Measurements from ENCODE around the gene SKAP2.
A peak's percentile ranks its signal among the peaks of the same experiment; 100 is the strongest.

The SKAP2 gene

DNA sequence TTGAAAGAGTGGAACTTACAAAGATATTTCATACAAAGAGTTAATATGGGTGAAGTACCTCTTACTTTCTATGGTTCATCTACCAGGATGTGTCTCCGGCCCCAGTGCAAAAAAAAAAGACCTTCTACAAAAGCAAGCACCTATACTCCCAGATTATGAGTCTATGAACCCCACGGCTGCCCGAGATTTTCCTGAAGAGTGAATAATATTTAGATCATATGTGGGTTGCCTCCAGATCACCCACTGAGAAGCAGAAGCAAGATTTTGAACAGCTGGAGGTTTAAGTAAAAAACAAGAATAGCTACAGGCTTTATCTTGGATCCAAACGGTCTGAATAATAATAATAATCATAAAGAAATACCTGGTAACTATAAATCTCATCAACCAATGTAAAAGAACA, 207.7 kb downstream of the SKAP2 start:
- H3K4me1 ChIP-seq, result peaks cover 42% of the 10 kb centered on the region
- in situ Hi-C loops (cut with MboI; ENCODE audit: low sequenced_read_pairs), result loop anchor here (25.0 kb wide), 1 partner anchor 569 kb away; no protein-coding TSS in a partner anchor
- no peaks in the 10 kb centered on the region for H3K27me3 ChIP-seq (ENCODE audit: low read depth)
- DNase-seq (ENCODE audit: low spot score in 2 of 2), result no peak
- H3K9me3 ChIP-seq, result no peaks in the 10 kb centered on the region
- no peaks in the 10 kb centered on the region for H3K36me3 ChIP-seq (replicated peaks)
- H3K4me3 ChIP-seq, result no peak overlapping the region

DNA sequence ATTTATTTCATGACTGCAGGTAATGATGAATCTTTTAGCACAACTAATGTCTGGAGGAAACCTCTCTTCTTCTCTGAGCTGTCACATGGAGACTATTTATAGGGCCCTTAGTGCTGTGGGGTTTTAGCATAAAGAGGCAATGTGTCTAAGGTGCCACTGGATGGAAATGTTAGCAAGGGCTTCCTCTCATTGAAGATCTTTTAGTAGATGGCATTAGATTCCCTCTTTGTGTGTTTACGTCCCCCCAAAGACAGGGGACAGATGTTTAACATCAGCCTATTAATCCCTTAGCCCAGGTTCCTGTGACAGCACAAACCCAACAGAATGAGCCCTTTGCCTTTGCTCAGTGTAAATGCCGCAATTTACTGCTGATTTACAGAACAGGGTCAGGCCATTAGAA, 208.6 kb downstream of the SKAP2 start:
- no peaks in the 10 kb centered on the region for H3K27me3 ChIP-seq (ENCODE audit: low read depth)
- in situ Hi-C loops (cut with MboI; ENCODE audit: low sequenced_read_pairs), result loop anchor here (25.0 kb wide), 1 partner anchor 568 kb away; no protein-coding TSS in a partner anchor

DNA sequence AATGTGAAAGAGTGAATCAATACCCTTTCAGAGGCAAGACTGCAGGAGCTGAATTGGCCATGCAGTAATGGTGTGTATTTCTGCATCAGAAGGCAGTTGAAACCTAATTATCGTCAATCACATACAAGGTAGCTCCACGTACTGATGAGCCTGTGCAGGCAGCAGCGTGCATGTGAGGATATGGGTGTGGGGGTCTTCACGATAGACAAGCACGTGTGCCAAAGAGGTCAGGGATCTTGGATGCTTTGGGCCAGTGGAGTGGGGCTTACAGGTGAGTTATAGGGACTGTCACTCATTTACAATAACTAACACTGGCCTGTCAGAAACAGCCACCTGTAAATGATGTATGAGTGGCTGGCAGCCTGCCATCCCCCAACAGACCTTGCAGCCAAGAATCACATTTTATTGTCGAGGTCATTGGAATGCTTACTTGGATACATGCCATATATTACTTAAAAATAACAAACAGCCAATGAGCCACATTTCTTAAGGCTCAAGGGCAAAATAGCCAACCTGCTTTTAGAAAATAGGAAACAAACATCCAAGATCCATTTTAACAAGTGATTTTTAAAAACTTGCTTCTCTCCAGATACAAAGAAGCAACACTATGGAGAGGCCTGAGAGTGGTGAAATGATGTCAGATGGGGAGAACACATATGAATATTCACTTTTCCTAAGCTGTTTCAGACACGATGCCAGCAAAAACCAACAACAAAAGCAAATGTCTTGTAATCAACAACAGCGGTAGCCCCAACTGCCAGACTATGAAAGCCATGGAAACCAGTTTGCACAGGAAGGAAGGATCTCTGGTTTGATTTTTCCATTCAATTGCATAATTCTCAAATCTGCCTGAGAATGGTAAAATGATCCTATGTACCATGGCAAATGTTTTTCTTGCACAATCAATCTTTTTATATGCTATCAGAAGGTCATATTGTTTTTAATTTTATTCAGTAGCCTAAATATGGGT, 210.7 kb downstream of the SKAP2 start:
- Histone ChIP-seq H3K27me3 (ENCODE audit: low read depth) (no peaks in the 10 kb centered on the region), H3K4me3 (no peak overlapping the region)
- DNase-seq (ENCODE audit: low spot score in 2 of 2), result peak; percentile 21 to 37

More for the DNA sequence above, 208.6 kb downstream of the SKAP2 start:
- no peak for DNase-seq (ENCODE audit: low spot score in 2 of 2)
- Histone ChIP-seq H3K9me3 (no peaks in the 10 kb centered on the region), H3K4me1 (peaks cover 42% of the 10 kb centered on the region), H3K4me3 (no peak overlapping the region), H3K36me3 (replicated peaks) (no peaks in the 10 kb centered on the region)

GRCh38 chr7:26652401-26653100, 211.8 kb downstream of the SKAP2 start:
- Histone ChIP-seq H3K9me3 (no peaks in the 10 kb centered on the region), H3K4me3 (no peak overlapping the region), H3K4me1 (peaks cover 17% of the 10 kb centered on the region), H3K27me3 (ENCODE audit: low read depth) (no peaks in the 10 kb centered on the region), H3K36me3 (replicated peaks) (no peaks in the 10 kb centered on the region)
- DNase-seq (ENCODE audit: low spot score in 2 of 2), result no peak
- in situ Hi-C loops (cut with MboI; ENCODE audit: low sequenced_read_pairs), result loop anchor here (25.0 kb wide), 1 partner anchor 565 kb away; no protein-coding TSS in a partner anchor

More for the DNA sequence above, 210.7 kb downstream of the SKAP2 start:
- peaks cover 28% of the 10 kb centered on the region for H3K4me1 ChIP-seq
- H3K36me3 ChIP-seq (replicated peaks), result no peaks in the 10 kb centered on the region
- in situ Hi-C loops (cut with MboI; ENCODE audit: low sequenced_read_pairs), result loop anchor here (25.0 kb wide), 1 partner anchor 566 kb away; no protein-coding TSS in a partner anchor
- H3K9me3 ChIP-seq, result no peaks in the 10 kb centered on the region

GRCh38 chr7:26650103-26650502, 214.3 kb downstream of the SKAP2 start:
- H3K9me3 ChIP-seq, result no peaks in the 10 kb centered on the region
- no peaks in the 10 kb centered on the region for H3K36me3 ChIP-seq (replicated peaks)
- peaks cover 15% of the 10 kb centered on the region for H3K4me1 ChIP-seq
- H3K27me3 ChIP-seq (ENCODE audit: low read depth), result no peaks in the 10 kb centered on the region
- in situ Hi-C loops (cut with MboI; ENCODE audit: low sequenced_read_pairs), result loop anchor here (25.0 kb wide), 1 partner anchor 563 kb away; no protein-coding TSS in a partner anchor
- no peak overlapping the region for H3K4me3 ChIP-seq
- no peak for DNase-seq (ENCODE audit: low spot score in 2 of 2)

DNA sequence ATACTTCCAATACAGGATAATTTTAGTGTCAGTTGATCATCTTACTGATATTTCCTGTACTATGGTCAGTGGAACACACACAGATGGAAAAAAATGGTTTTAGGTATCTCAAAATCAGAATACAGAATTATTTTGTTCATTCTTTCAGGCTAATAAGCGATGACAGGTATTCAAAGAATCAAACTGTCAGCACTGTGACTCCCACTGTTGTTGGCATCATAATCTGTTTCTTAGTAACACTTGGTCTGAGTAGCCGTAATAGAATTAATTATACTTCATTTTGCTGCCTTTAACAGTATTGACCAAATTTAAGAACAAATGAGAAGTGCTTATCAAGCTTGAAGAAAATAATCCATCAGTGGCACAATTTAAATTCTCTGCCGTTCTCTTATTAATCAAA, 215.0 kb downstream of the SKAP2 start:
- in situ Hi-C loops (cut with MboI; ENCODE audit: low sequenced_read_pairs), result no loop called here
- Histone ChIP-seq H3K9me3 (no peaks in the 10 kb centered on the region), H3K4me1 (peaks cover 12% of the 10 kb centered on the region), H3K27me3 (ENCODE audit: low read depth) (no peaks in the 10 kb centered on the region), H3K36me3 (replicated peaks) (no peaks in the 10 kb centered on the region), H3K4me3 (no peak overlapping the region)
- DNase-seq (ENCODE audit: low spot score in 2 of 2), result no peak

- no peak for DNase-seq (ENCODE audit: low spot score in 2 of 2)
- in situ Hi-C loops (cut with MboI; ENCODE audit: low sequenced_read_pairs), result no loop called here
Measured at GRCh38 chr7:26648554-26648953, 215.8 kb downstream of the SKAP2 start.

DNA sequence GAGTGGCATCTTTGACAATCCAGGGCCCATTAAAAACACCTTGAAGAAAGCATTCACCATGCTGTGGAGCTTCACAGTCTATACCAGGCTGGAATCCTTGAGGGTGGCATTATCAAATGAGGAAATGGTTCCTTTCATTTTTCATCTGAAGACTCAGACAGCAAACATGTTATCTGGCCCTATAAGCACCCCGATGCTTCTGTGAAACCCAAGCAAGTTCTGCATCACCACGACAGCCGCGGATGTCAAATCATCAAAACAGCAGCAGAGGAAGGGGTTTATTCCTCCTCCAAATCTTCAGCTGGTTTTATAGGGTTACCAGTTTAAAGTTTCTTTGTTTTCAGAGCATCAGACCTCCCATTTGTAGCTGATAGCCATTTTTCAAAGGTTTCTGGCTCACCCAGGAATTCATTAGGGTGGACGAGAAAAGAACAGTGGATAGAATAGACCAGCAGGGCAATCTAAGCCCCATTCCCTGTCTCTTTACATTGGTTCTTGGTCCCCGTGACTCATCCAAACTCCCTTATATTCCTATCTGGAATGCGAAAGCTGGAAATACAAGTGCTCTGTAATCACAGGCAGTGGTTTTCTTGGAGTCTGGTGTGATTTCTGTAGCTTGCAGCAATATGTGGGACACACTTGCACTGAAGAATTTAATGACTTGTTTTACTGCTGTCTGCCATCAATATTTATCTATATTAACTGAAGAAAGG, 217.9 kb downstream of the SKAP2 start:
- no peaks in the 10 kb centered on the region for H3K4me1 ChIP-seq
- DNase-seq (ENCODE audit: low spot score in 2 of 2), result no peak
- no peaks in the 10 kb centered on the region for H3K9me3 ChIP-seq
- no peak overlapping the region for H3K4me3 ChIP-seq
- no peaks in the 10 kb centered on the region for H3K27me3 ChIP-seq (ENCODE audit: low read depth)
- H3K36me3 ChIP-seq (replicated peaks), result no peaks in the 10 kb centered on the region
- in situ Hi-C loops (cut with MboI; ENCODE audit: low sequenced_read_pairs), result no loop called here

More at GRCh38 chr7:26648554-26648953, 215.8 kb downstream of the SKAP2 start:
- H3K27me3 ChIP-seq (ENCODE audit: low read depth), result no peaks in the 10 kb centered on the region
- H3K4me3 ChIP-seq, result no peak overlapping the region
- H3K36me3 ChIP-seq (replicated peaks), result no peaks in the 10 kb centered on the region
- peaks cover 4% of the 10 kb centered on the region for H3K4me1 ChIP-seq
- no peaks in the 10 kb centered on the region for H3K9me3 ChIP-seq

DNA sequence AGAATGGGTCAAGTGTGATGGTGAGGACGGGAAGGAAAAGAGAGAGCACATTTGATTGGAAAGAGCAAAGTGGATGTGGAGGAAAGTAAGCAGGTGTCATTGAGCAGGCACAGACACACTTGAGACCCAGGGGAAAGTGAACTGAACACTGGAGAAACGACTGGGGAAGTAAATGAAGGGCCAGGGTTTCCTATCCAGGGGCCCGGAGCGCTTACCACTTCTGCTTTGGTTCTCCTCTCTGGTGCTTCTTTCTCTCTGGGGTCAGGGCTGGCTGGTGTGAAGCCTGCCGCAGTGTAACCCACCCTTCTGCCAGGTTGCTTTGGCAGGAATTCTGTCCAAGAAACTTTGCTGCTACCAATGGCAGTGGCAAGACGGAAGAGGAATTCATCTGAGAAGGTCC, 219.3 kb downstream of the SKAP2 start:
- H3K4me3 ChIP-seq, result no peak overlapping the region
- no peaks in the 10 kb centered on the region for H3K36me3 ChIP-seq (replicated peaks)
- H3K9me3 ChIP-seq, result no peaks in the 10 kb centered on the region
- in situ Hi-C loops (cut with MboI; ENCODE audit: low sequenced_read_pairs), result no loop called here
- no peak for DNase-seq (ENCODE audit: low spot score in 2 of 2)
- H3K27me3 ChIP-seq (ENCODE audit: low read depth), result no peaks in the 10 kb centered on the region
- no peaks in the 10 kb centered on the region for H3K4me1 ChIP-seq

DNA sequence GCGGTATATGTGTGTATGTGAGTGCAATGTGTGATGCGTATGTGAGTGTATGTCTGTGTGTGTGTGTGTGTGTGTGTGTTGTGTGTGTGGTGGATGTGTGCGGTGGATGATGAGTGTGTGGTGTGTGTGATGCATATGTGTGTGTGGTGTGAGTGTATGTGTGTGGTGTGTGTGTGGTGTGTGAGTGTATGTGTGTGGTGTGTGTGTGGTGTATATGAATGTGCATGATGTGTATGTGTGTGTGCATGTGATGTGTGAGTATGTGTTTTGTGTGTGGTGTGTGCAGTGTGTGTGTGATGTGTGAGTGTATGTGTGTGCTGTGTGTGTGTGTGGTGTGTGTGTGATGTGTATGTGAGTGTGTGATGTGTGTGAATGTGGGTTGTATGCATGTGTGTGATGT, 222.0 kb downstream of the SKAP2 start:
- in situ Hi-C loops (cut with MboI; ENCODE audit: low sequenced_read_pairs), result no loop called here
- Histone ChIP-seq H3K4me1 (no peaks in the 10 kb centered on the region), H3K9me3 (no peaks in the 10 kb centered on the region), H3K36me3 (replicated peaks) (no peaks in the 10 kb centered on the region), H3K4me3 (no peak overlapping the region), H3K27me3 (ENCODE audit: low read depth) (no peaks in the 10 kb centered on the region)
- no peak for DNase-seq (ENCODE audit: low spot score in 2 of 2)

- DNase-seq (ENCODE audit: low spot score in 2 of 2), result no peak
- in situ Hi-C loops (cut with MboI; ENCODE audit: low sequenced_read_pairs), result no loop called here
- Histone ChIP-seq H3K27me3 (ENCODE audit: low read depth) (peaks cover 2% of the 10 kb centered on the region; the same call in 1 of the 2 replicates), H3K9me3 (no peaks in the 10 kb centered on the region), H3K4me3 (no peak overlapping the region), H3K36me3 (replicated peaks) (no peaks in the 10 kb centered on the region), H3K4me1 (no peaks in the 10 kb centered on the region)
Measured at GRCh38 chr7:26639695-26640094, 224.7 kb downstream of the SKAP2 start.

DNA sequence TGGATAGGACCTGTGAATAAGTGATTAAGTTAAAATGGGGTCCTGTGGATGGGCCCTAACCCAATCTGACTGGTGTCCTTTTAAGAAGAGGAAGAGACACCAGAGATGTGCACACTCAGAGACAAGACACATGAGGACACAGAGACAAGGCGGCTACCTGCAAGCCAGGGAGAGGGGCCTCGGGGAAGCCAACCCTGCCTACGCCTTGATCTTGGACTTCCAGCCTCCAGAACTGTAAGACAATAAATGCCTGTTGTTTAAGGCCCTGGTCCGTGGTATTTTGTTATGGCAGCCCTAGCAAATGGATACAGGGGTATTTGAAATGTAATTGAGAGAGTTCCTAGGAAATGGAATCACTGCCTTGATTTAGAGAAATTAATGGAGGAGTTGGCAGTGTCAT, 225.3 kb downstream of the SKAP2 start:
- no peak overlapping the region for H3K4me3 ChIP-seq
- H3K4me1 ChIP-seq, result no peaks in the 10 kb centered on the region
- no peak for DNase-seq (ENCODE audit: low spot score in 2 of 2)
- H3K36me3 ChIP-seq (replicated peaks), result no peaks in the 10 kb centered on the region
- in situ Hi-C loops (cut with MboI; ENCODE audit: low sequenced_read_pairs), result no loop called here
- H3K9me3 ChIP-seq, result no peaks in the 10 kb centered on the region
- peaks cover 2% of the 10 kb centered on the region; the same call in 1 of the 2 replicates for H3K27me3 ChIP-seq (ENCODE audit: low read depth)

DNA sequence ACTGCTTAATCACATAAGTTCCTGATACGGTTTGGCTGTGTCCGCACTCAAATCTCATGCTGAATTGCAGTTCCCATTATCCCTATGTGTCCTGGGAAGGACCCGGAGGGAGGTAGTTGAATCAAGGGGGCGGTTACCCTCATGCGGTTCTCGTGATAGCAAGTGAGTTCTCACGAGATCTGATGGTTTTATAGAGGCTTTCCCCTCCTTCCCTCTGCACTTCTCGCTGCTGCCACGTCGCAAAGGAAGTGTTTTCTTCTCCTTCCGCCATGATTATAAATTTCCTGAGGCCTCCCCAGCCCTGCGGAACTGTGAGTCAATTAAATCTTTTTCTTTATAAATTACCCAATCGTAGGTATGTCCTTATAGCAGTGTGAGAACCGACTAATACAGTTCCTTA, 226.2 kb downstream of the SKAP2 start:
- no peak overlapping the region for H3K4me3 ChIP-seq
- in situ Hi-C loops (cut with MboI; ENCODE audit: low sequenced_read_pairs), result no loop called here
- no peak for DNase-seq (ENCODE audit: low spot score in 2 of 2)
- no peaks in the 10 kb centered on the region for H3K9me3 ChIP-seq
- peaks cover 2% of the 10 kb centered on the region; the same call in 1 of the 2 replicates for H3K27me3 ChIP-seq (ENCODE audit: low read depth)
- no peaks in the 10 kb centered on the region for H3K4me1 ChIP-seq
- no peaks in the 10 kb centered on the region for H3K36me3 ChIP-seq (replicated peaks)
